ENCODE measurements around the gene C6.

The C6 gene

GRCh38 chr5:41145306-41145705 is 68.0 kb downstream of the C6 start:
- DNase-seq (ENCODE audit: low spot score) (no peak), ATAC-seq (ENCODE audit: low read depth) (no peak)
- H3K27ac ChIP-seq (ENCODE audit: poor library complexity, severe bottlenecking) = no peak overlapping the region
- H3K4me3 ChIP-seq (ENCODE audit: severe bottlenecking) = no peak overlapping the region
- peaks cover 4% of the 10 kb centered on the region for H3K27me3 ChIP-seq (ENCODE audit: insufficient read depth, poor library complexity, severe bottlenecking)
- no peaks in the 10 kb centered on the region for H3K9me3 ChIP-seq (ENCODE audit: severe bottlenecking)
- H3K36me3 ChIP-seq (ENCODE audit: low read depth) = no peaks in the 10 kb centered on the region
- no peak for TF ChIP-seq CTCF (IDR thresholded peaks at IDR 0.05; ENCODE audit: poor library complexity, severe bottlenecking)
- no peaks in the 10 kb centered on the region for H3K4me1 ChIP-seq (ENCODE audit: insufficient read depth, poor library complexity, severe bottlenecking)

DNA sequence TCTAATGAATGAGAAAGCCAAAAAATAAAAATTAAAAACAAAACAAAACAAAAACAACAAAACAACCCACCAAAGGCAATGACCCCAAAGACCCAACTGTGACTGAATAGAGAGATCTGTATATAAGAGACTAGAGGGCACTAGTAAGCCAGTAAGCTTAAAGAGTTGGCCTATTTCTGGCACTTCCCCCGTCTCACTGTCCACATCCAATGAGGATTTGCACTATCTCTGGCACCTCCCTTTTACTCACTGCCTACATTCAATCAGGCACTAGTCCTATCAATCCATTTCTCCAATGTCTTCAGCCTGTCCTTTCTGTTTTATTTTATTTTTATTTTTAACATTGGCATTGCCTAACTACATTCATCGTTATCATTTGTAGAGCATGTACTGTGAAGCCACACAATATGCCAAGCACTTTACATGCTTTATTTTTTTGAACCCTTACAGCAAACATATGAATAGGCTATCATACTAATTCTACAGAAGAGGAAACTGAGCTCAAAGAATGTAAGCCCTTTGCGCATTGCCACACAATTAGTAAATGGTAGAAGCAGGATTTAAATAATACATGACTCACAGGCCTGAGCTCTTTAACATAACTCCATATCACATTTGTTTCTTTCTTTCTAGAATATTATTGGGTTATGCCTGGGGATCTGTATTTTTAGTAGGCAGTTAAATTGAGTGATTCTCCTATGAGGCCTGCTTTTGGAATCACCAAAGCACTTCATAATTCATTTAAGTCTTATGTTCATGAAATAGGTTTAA is 70.0 kb downstream of the C6 start:
- no peaks in the 10 kb centered on the region for H3K9me3 ChIP-seq (ENCODE audit: severe bottlenecking)
- ATAC-seq (ENCODE audit: low read depth) = no peak
- H3K27me3 ChIP-seq (ENCODE audit: insufficient read depth, poor library complexity, severe bottlenecking) = peaks cover 4% of the 10 kb centered on the region
- no peak overlapping the region for H3K27ac ChIP-seq (ENCODE audit: poor library complexity, severe bottlenecking)
- H3K36me3 ChIP-seq (ENCODE audit: low read depth) = no peaks in the 10 kb centered on the region
- no peak for DNase-seq (ENCODE audit: low spot score)
- no peak overlapping the region for H3K4me3 ChIP-seq (ENCODE audit: severe bottlenecking)
- TF ChIP-seq CTCF (IDR thresholded peaks at IDR 0.05; ENCODE audit: poor library complexity, severe bottlenecking) = no peak
- no peaks in the 10 kb centered on the region for H3K4me1 ChIP-seq (ENCODE audit: insufficient read depth, poor library complexity, severe bottlenecking)

GRCh38 chr5:41127967-41128690 is 85.2 kb downstream of the C6 start:
- no peak for TF ChIP-seq CTCF (IDR thresholded peaks at IDR 0.05; ENCODE audit: poor library complexity, severe bottlenecking)
- ATAC-seq (ENCODE audit: low read depth) (no peak), DNase-seq (ENCODE audit: low spot score) (no peak)
- H3K27ac ChIP-seq (ENCODE audit: poor library complexity, severe bottlenecking) = no peak overlapping the region
- no peaks in the 10 kb centered on the region for H3K27me3 ChIP-seq (ENCODE audit: insufficient read depth, poor library complexity, severe bottlenecking)
- H3K9me3 ChIP-seq (ENCODE audit: severe bottlenecking) = no peaks in the 10 kb centered on the region
- no peak overlapping the region for H3K4me3 ChIP-seq (ENCODE audit: severe bottlenecking)
- H3K36me3 ChIP-seq (ENCODE audit: low read depth) = no peaks in the 10 kb centered on the region
- H3K4me1 ChIP-seq (ENCODE audit: insufficient read depth, poor library complexity, severe bottlenecking) = no peaks in the 10 kb centered on the region

GRCh38 chr5:41122459-41122858 is 90.9 kb downstream of the C6 start:
- Histone ChIP-seq H3K4me1 (ENCODE audit: insufficient read depth, poor library complexity, severe bottlenecking) (no peaks in the 10 kb centered on the region), H3K4me3 (ENCODE audit: severe bottlenecking) (no peak overlapping the region), H3K36me3 (ENCODE audit: low read depth) (no peaks in the 10 kb centered on the region), H3K9me3 (ENCODE audit: severe bottlenecking) (no peaks in the 10 kb centered on the region), H3K27ac (ENCODE audit: poor library complexity, severe bottlenecking) (no peak overlapping the region), H3K27me3 (ENCODE audit: insufficient read depth, poor library complexity, severe bottlenecking) (no peaks in the 10 kb centered on the region)
- no peak for ATAC-seq (ENCODE audit: low read depth)
- DNase-seq (ENCODE audit: low spot score) = no peak
- TF ChIP-seq CTCF (IDR thresholded peaks at IDR 0.05; ENCODE audit: poor library complexity, severe bottlenecking) = no peak

GRCh38 chr5:41120600-41120999 is 92.7 kb downstream of the C6 start:
- Histone ChIP-seq H3K27me3 (ENCODE audit: insufficient read depth, poor library complexity, severe bottlenecking) (no peaks in the 10 kb centered on the region), H3K36me3 (ENCODE audit: low read depth) (no peaks in the 10 kb centered on the region), H3K27ac (ENCODE audit: poor library complexity, severe bottlenecking) (no peak overlapping the region), H3K4me3 (ENCODE audit: severe bottlenecking) (no peak overlapping the region), H3K9me3 (ENCODE audit: severe bottlenecking) (no peaks in the 10 kb centered on the region), H3K4me1 (ENCODE audit: insufficient read depth, poor library complexity, severe bottlenecking) (no peaks in the 10 kb centered on the region)
- ATAC-seq (ENCODE audit: low read depth) = no peak
- no peak for TF ChIP-seq CTCF (IDR thresholded peaks at IDR 0.05; ENCODE audit: poor library complexity, severe bottlenecking)
- no peak for DNase-seq (ENCODE audit: low spot score)
